T-helper 1 cell (primary cell): ENCODE data around the gene SLC35B4.

Experiments used
- DNase-seq, 5 donors: peaks; one replicate each; pipeline ENCODE4 v3.0.0-alpha.2; 2012 to 2020
- total RNA-seq, 4 donors: gene quantifications; one replicate each; lab custom pipeline; 2026; lab: John Stamatoyannopoulos, UW

The SLC35B4 gene, protein sequence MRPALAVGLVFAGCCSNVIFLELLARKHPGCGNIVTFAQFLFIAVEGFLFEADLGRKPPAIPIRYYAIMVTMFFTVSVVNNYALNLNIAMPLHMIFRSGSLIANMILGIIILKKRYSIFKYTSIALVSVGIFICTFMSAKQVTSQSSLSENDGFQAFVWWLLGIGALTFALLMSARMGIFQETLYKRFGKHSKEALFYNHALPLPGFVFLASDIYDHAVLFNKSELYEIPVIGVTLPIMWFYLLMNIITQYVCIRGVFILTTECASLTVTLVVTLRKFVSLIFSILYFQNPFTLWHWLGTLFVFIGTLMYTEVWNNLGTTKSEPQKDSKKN
- total RNA-seq: 15.4 to 23.4 (median 19.2) reads per million in 4 donors

- DNase-seq: peak; percentile 84 to 97 (median 89)
Observed at GRCh38 chr7:134316539-134317344, at the start of gene SLC35B4. Gene SLC35B4, minus strand, starts transcription at chr7:134316930. Its CDS starts 179 bp downstream, at chr7:134316751.

DNA sequence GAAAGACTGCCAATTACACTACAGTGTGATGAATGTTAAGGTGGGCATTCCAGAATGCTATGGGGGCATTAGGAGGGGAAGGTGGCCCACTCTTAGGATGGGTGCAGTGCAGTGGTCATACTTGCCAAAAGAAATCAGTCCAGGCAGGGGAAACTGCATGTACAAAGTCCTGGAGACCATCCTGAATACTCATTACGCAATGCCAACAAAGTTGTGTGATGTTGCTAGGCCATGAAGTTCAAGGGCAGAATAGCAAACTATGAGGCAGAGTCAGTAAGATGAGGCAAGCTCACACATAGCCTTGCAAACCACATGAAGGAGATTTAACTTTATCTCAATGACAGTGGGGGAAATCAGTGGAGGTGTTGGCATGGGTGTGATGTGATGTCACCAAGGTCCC is 49.8 kb upstream of the SLC35B4 start:
- no peak for DNase-seq

DNA sequence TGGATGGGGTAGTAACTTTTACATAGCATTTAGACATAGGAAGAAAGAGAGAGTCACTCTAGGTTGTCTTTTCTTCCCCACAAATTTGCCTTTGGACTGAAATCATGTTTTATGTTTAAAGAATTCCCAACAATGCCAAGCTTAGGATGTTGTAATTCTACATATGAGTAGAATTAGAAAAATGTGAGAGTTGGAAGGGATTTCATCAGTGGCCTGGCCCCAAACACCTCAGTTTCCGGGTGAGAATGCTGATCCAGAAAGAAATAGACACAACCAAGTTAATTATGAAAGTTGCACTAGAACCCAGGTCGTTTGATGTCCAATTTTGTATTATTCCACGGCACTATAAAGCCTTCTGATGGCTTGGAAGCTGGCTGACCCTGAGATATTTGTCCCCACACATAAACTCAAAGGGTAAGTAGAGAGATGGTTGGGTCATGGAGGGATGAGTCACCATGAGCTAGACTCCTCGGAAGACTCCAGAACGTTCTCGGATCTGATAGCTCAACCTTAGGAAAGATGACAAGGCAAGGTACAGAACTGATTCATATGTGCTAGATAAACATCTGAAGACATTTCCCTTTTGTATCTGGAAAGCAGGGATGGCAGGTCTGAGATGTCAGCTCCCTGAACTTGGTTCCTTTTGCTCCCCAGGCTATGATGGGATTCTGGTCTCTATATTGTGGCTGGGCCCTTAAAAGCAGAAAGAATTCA is 48.8 kb upstream of the SLC35B4 start:
- no peak for DNase-seq

DNA sequence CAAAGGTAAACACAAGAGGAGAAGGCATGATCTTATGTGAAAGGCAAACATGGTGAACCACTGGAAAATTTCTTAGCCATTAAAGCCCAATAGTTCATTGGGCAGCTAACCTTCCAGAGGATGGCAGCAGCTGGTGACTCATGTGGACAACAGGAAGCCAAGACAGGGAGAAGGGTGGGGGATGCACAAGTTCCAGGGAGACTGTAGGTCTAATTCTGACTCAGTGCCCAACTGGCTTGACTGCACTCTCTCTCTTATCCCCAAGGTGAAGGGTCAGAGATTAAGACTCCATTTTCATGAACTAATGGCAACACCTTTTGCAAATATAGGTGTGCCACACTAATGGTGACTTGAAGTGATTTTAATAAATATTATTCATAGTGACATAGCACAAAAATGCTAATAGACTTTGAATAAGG is 47.9 kb upstream of the SLC35B4 start:
- DNase-seq: no peak

GRCh38 chr7:134362587-134363483 is 46.1 kb upstream of the SLC35B4 start:
- DNase-seq: no peak

- no peak for DNase-seq
Observed at GRCh38 chr7:134359787-134360432, 43.2 kb upstream of the SLC35B4 start.

DNA sequence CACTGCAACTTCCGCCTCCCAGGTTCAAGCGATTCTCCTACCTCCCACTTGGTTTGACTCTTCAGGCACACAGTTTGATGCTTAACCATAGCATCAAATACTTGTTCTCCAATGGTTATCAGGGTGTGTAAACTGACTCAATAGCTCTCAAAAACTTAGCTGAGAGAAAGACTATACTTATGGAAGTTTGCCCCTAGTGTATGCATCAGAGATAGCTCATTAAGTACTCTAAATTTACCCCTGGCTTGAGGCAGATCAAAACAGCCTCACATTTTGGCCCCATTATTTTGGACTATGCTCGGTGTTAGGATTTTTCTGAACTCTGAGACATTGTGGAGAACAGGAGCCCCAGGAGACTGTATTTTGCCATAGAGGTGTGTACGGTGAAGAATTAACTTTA is 40.8 kb upstream of the SLC35B4 start:
- no peak for DNase-seq

GRCh38 chr7:134356421-134356936 is 39.7 kb upstream of the SLC35B4 start:
- DNase-seq: no peak

DNA sequence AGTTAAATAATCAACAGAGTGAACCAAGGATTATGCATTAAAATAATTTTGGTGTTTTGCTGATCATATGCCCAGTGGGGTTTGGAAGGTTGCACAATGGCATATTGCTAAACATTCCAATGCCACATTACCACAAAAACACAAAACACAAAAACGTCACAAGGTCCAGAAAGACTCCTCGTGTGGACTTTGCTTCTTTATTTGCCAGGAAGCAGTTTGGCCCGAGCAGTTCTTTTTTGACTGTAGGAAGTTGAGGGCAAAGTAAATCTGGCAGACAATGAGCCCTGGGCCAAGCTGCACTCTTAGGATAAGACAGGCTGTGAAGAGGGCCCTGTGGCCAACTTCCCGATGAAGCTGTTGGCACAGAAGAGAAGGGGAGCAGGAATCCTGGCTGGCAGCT is 39.2 kb upstream of the SLC35B4 start:
- no peak for DNase-seq

GRCh38 chr7:134355004-134355525 is 38.3 kb upstream of the SLC35B4 start:
- DNase-seq: no peak

DNA sequence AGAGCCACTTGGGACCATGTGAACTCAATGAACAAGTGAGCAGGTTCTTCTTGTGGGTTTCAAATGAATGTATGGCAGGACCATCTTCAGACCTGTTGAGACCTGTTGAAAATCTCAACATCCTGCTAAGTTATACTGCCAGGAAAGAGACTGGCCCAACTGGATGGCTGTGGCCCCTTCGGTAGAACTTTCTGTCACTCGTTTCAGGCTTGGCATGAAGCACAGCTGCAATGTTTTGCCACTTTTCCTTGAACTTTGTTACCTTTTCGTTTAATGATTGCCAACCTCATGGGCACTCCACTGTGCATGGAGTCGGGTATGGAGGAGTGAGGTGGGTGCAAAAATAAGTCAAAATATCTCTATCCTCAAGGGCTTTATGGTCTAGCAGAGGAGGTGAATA is 36.7 kb upstream of the SLC35B4 start:
- no peak for DNase-seq

DNA sequence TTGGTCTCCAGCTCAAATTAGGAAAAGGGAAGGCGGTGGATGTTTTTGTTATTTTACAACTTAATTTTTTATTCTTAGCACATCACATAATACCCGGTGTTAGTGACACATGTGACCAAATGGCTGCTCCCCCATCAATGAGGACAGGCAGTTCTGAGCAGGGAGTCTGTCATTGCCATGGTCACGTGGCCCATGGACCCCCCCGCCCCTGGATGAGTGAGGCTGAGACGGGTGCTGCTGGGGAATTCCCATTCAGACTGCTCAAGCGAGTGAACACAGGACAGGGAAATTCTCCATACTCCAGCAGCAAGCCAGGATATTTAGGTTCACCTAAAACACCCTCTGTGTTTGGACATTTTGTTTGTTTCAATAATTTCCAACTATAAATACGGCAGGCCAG is 34.7 kb upstream of the SLC35B4 start:
- no peak for DNase-seq

GRCh38 chr7:134350709-134351108 is 34.0 kb upstream of the SLC35B4 start:
- no peak for DNase-seq

- DNase-seq: no peak
Observed at GRCh38 chr7:134347567-134347966, 30.8 kb upstream of the SLC35B4 start.

GRCh38 chr7:134343796-134344195 is 27.1 kb upstream of the SLC35B4 start:
- DNase-seq: no peak

- no peak for DNase-seq
Observed at GRCh38 chr7:134343136-134343535, 26.4 kb upstream of the SLC35B4 start.

GRCh38 chr7:134339475-134339874 is 22.7 kb upstream of the SLC35B4 start:
- no peak for DNase-seq

GRCh38 chr7:134337980-134338379 is 21.2 kb upstream of the SLC35B4 start:
- DNase-seq: no peak

- DNase-seq: no peak
Observed at GRCh38 chr7:134334408-134334807, 17.7 kb upstream of the SLC35B4 start.

DNA sequence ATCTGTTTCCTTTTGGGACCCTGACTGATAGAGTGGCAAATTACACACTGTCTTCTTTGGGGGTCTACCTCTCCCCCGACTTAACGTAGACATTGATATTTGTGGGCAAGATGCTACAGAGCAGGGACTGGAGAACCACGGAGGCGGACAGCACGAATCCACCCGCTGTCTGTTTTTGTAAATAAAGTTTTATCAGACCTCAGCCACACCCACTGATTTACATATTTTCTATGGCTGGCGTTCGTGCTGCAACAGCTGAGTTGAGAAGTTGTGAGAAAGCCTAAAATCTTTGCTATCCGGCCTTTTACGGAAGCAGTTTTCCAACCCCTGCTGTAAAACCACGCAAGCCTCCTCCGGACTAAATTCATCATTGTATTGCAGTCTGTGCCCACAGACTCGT is 17.2 kb upstream of the SLC35B4 start:
- DNase-seq: no peak

DNA sequence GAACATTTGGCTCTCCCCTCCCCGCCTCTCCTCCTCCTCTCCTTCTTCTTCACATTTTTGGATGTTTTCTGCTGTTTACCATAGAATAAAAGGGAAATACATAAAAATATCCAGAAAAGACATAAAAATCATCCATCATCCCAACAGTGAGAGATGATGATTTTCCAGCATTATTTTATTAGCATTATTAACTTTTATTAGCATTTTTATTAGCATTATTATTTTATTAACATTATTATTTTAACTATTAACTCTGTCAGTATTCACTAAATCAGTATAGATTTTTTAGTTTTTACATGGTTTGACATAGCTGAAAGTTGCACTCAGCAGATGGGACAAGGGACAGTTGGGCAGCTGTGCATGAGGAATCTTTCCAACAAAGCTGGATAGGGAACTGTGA is 16.2 kb upstream of the SLC35B4 start:
- DNase-seq: no peak
